HEK293T (cell line): Measurements from ENCODE around the gene DAND5.

ENCODE experiments used
- CTCF ChIA-PET: fragments of 350-600 bp; formaldehyde crosslinking; extraction: SDS; loops from one replicate; lab custom pipeline; 2021; ENCODE audit warnings: antibody characterized with exemption, inconsistent platforms; lab: Yijun Ruan, JAX
- POLR2A ChIA-PET: fragments of 350-600 bp; formaldehyde crosslinking; extraction: SDS; loops from one replicate; lab custom pipeline; 2020; ENCODE audit warnings: antibody characterized with exemption, inconsistent platforms; lab: Yijun Ruan, JAX
- DNase-seq: peaks from one replicate; pipeline ENCODE4 v3.0.0; 2012; ENCODE audit warnings: mixed read lengths; ENCODE audit errors: extremely low spot score
- ARNT ChIP-seq: fragments of 450-650 bp; IDR thresholded peaks from 2 replicates; pipeline ENCODE4 v1.6.1; 2017; ENCODE audit warnings: mild to moderate bottlenecking
- BHLHE40 ChIP-seq: fragments of 450-650 bp; IDR thresholded peaks from 2 replicates; pipeline ENCODE4 v1.6.1; 2016; ENCODE audit warnings: mild to moderate bottlenecking, moderate library complexity, borderline replicate concordance
- CTBP1 ChIP-seq: fragments of 450-650 bp; IDR thresholded peaks from 2 replicates; pipeline ENCODE4 v1.6.1; 2016; ENCODE audit warnings: borderline replicate concordance
- ELF4 ChIP-seq: fragments of 450-650 bp; IDR thresholded peaks from 2 replicates; pipeline ENCODE4 v1.6.1; 2017; ENCODE audit warnings: antibody characterized with exemption
- FOXA1 ChIP-seq: fragments of 450-650 bp; IDR thresholded peaks from 2 replicates; pipeline ENCODE4 v1.6.1; 2016; ENCODE audit warnings: mild to moderate bottlenecking
- FOXK2 ChIP-seq: fragments of 450-650 bp; IDR thresholded peaks from 2 replicates; pipeline ENCODE4 v1.6.1; 2016; ENCODE audit warnings: mild to moderate bottlenecking
- FOXM1 ChIP-seq: fragments of 450-650 bp; IDR thresholded peaks from 2 replicates; pipeline ENCODE4 v1.6.1; 2017; ENCODE audit warnings: mild to moderate bottlenecking, borderline replicate concordance
- HDGF ChIP-seq: fragments of 450-650 bp; IDR thresholded peaks from 2 replicates; pipeline ENCODE4 v1.6.1; 2017; ENCODE audit warnings: antibody characterized with exemption, borderline replicate concordance
- L3MBTL2 ChIP-seq: fragments of 450-650 bp; conservative IDR thresholded peaks from 2 replicates; pipeline ENCODE4 v1.6.1; 2016; ENCODE audit warnings: mild to moderate bottlenecking
- LEF1 ChIP-seq: fragments of 450-650 bp; IDR thresholded peaks from 2 replicates; pipeline ENCODE4 v1.6.1; 2017; ENCODE audit warnings: mild to moderate bottlenecking, borderline replicate concordance
- NFRKB ChIP-seq: fragments of 450-650 bp; IDR thresholded peaks from 2 replicates; pipeline ENCODE4 v1.6.1; 2016; ENCODE audit warnings: mild to moderate bottlenecking, moderate library complexity
- PKNOX1 ChIP-seq: fragments of 450-650 bp; IDR thresholded peaks from 2 replicates; pipeline ENCODE4 v1.6.1; 2016
- SP1 ChIP-seq: fragments of 450-650 bp; IDR thresholded peaks from 2 replicates; pipeline ENCODE4 v1.6.1; 2017
- SUZ12 ChIP-seq: fragments of 450-650 bp; IDR thresholded peaks from 2 replicates; pipeline ENCODE4 v1.6.1; 2016; ENCODE audit warnings: mild to moderate bottlenecking
- TARDBP ChIP-seq: fragments of 450-650 bp; IDR thresholded peaks from 2 replicates; pipeline ENCODE4 v1.6.1; 2016
- ZNF384 ChIP-seq: fragments of 450-650 bp; IDR thresholded peaks from 2 replicates; pipeline ENCODE4 v1.6.1; 2016

The DAND5 gene

DNA sequence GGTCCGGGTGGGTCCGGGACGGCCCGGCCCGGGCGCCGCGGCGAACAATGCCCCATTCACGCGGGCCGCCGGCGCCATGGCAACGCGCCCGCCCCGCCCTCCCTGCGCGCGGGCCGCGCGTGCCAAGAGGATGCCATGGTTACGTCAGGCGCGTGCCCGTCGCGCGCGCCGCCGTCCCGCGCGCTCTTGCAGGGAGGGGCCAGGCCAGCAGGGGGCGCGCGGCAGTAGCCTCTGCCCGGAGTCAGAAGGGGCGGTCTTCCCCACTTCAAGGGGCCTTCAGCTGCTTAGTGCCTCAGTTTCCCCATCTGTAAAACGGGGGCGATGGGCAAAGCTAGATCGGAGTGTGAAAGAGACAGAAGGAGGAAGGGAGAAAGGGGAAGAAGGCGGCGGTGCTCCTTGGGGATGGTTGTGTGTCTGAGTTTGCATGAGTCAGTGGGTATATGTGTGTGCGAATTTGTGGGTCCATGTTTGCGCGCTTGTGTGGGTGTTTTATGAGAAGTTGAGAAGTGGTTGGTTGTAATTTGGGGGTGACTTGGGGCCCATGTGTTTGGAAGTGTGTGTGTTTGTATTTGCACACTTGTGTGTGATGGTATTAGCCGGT lies 14.3 kb downstream of the DAND5 start:
- ChIA-PET POLR2A (interaction anchor here (1.0 kb wide), 1 partner anchor 77 kb away, joined by 4 read pairs; no protein-coding TSS in a partner anchor), CTCF (interaction anchor here (0.6 to 2.1 kb wide), 6 partner anchors 45 to 96 kb away, joined by 3 to 11 read pairs (median 4); no protein-coding TSS in a partner anchor)
- peak; percentile 90 for DNase-seq
- no peak for TF ChIP-seq SP1
- no peak for TF ChIP-seq PKNOX1
- TF ChIP-seq FOXK2, result no peak
- no peak for TF ChIP-seq HDGF
- TF ChIP-seq ARNT, result no peak
- TF ChIP-seq FOXA1, result no peak
- no peak for TF ChIP-seq CTBP1
- TF ChIP-seq SUZ12, result no peak
- no peak for TF ChIP-seq L3MBTL2
- no peak for TF ChIP-seq ZNF384
- no peak for TF ChIP-seq BHLHE40
- TF ChIP-seq FOXM1, result no peak
- no peak for TF ChIP-seq LEF1
- no peak for TF ChIP-seq NFRKB
- TF ChIP-seq ELF4, result no peak
- no peak for TF ChIP-seq TARDBP

- ChIA-PET CTCF (interaction anchor here (0.6 to 2.1 kb wide), 4 partner anchors 49 to 95 kb away, joined by 3 to 11 read pairs (median 4); no protein-coding TSS in a partner anchor), POLR2A (interaction anchor here (1.0 kb wide), 1 partner anchor 77 kb away, joined by 4 read pairs; no protein-coding TSS in a partner anchor)
- DNase-seq, result no peak
- TF ChIP-seq TARDBP, result no peak
- TF ChIP-seq CTBP1, result no peak
- no peak for TF ChIP-seq FOXA1
- no peak for TF ChIP-seq SP1
- no peak for TF ChIP-seq PKNOX1
- no peak for TF ChIP-seq LEF1
- no peak for TF ChIP-seq ARNT
- no peak for TF ChIP-seq FOXM1
- no peak for TF ChIP-seq SUZ12
- TF ChIP-seq NFRKB, result no peak
- TF ChIP-seq ELF4, result no peak
- TF ChIP-seq FOXK2, result no peak
- TF ChIP-seq HDGF, result no peak
- no peak for TF ChIP-seq L3MBTL2
- TF ChIP-seq ZNF384, result no peak
- no peak for TF ChIP-seq BHLHE40
These were observed 14.8 kb downstream of the DAND5 start for GRCh38 chr19:12984143-12984627.

GRCh38 chr19:12984683-12985048 lies 15.3 kb downstream of the DAND5 start:
- ChIA-PET CTCF (interaction anchor here (0.6 to 1.2 kb wide), 4 partner anchors 19 to 149 kb away, joined by 3 to 8 read pairs (median 3); no protein-coding TSS in a partner anchor), POLR2A (interaction anchor here (1.0 to 1.3 kb wide), 2 partner anchors 49 to 70 kb away, joined by 3 read pairs; no protein-coding TSS in a partner anchor)
- TF ChIP-seq PKNOX1 (no peak), ELF4 (no peak), CTBP1 (no peak), FOXA1 (no peak), HDGF (no peak), LEF1 (no peak), FOXM1 (no peak), TARDBP (no peak), FOXK2 (no peak), L3MBTL2 (no peak), ARNT (no peak), ZNF384 (no peak), NFRKB (no peak), SUZ12 (no peak), BHLHE40 (no peak), SP1 (no peak)
- no peak for DNase-seq

- ChIA-PET CTCF (interaction anchor here (0.6 to 1.2 kb wide), 6 partner anchors 20 to 149 kb away, joined by 3 to 8 read pairs (median 3); no protein-coding TSS in a partner anchor), POLR2A (interaction anchor here (0.7 to 1.3 kb wide), 3 partner anchors 48 to 107 kb away, joined by 3 read pairs; no protein-coding TSS in a partner anchor)
- DNase-seq, result no peak
- TF ChIP-seq ARNT (no peak), LEF1 (no peak), SP1 (no peak), BHLHE40 (no peak), ELF4 (no peak), L3MBTL2 (no peak), TARDBP (no peak), ZNF384 (no peak), NFRKB (no peak), CTBP1 (no peak), PKNOX1 (no peak), FOXM1 (no peak), SUZ12 (no peak), HDGF (no peak), FOXA1 (no peak), FOXK2 (no peak)
These were observed 15.8 kb downstream of the DAND5 start for GRCh38 chr19:12985049-12985776.
